ENCODE measurements around the gene MYOG.

The MYOG gene

DNA sequence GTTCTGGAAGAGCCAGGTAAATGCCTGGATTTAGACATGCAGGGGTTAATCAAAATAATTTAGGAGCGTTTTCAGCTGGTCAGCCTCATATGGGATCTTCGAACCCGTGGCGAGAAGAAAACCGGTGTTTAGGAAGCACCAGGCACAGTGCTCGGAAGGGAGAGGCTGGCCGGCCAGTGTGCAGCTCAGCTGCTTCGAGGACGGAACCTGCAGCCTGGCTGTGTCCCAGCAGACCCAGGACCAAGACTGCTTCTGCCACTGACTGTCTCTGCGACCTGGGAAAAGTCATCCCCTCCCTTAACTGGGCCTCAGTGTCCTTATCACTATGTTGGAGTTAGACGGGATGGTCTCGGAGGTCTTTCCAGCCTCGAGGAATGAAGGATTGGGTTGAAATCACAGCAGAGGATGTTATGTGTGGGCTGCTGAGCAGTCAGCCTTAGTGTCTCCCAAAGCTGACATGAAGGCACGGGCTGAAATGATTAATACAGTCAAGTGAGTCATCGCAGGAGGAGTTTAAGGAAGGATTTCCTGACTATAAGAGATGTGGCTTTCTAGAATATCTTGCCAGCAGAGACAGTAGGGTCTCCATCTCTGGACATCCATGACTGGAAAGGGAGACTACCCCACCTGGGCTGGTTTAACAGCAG is 38.7 kb downstream of the MYOG start:
- DNase-seq (ENCODE audit: low spot score), result no peak

DNA sequence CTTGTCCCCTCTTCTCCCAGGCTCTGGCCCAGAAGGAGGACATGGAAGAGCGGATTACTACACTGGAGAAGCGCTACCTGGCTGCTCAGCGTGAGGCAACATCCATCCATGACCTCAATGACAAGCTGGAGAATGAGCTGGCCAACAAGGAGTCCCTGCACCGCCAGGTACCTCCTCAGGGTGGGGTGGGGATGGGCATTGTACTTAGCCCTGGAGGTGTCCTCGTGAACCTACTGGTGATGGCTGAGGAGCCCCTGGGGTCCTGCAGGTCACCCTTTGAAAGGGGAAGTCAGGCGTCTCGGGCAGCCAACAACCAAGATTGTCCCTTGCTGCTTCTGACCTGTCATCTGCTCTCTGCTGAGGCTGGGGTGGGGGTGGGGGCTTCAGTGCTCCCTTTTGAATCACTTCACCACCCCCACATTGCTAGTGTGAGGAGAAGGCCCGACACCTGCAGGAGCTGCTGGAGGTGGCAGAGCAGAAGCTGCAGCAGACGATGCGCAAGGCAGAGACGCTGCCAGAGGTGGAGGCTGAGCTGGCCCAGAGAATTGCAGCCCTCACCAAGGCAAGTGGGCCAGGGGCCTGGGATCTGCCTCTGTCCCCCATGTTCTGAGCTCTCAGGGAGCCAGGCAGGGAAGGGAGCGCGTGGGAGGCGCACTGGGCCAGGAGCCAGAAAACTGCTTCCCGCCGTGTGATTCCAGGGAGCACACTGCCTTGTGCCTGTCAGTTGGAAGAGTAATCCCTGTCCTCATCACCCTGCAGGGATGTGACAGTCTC is 39.8 kb downstream of the MYOG start:
- no peak for DNase-seq (ENCODE audit: low spot score)

DNA sequence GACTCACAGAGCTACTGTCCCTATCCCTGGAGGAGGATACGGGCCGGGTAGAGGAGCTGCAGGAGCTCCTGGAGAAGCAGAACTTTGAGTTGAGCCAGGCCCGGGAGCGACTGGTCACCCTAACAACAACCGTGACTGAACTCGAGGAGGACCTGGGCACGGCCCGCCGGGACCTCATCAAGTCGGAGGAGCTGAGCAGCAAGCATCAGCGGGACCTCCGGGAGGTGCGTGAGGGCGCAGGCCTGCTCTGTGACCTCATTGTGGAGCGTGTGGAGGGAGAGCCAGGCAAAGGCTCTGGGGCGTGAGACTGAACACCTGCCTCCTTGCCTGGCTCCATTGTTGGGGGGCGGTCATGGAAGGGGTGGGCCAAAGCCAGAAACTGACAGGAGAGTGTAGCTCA is 40.5 kb downstream of the MYOG start:
- DNase-seq (ENCODE audit: low spot score), result no peak

- no peak for DNase-seq (ENCODE audit: low spot score)
Measured at GRCh38 chr1:203044546-203045250, 41.1 kb downstream of the MYOG start.

GRCh38 chr1:203043830-203044545 is 41.8 kb downstream of the MYOG start:
- DNase-seq (ENCODE audit: low spot score), result no peak

- no peak for DNase-seq (ENCODE audit: low spot score)
Measured at GRCh38 chr1:203041351-203041932, 44.4 kb downstream of the MYOG start.

DNA sequence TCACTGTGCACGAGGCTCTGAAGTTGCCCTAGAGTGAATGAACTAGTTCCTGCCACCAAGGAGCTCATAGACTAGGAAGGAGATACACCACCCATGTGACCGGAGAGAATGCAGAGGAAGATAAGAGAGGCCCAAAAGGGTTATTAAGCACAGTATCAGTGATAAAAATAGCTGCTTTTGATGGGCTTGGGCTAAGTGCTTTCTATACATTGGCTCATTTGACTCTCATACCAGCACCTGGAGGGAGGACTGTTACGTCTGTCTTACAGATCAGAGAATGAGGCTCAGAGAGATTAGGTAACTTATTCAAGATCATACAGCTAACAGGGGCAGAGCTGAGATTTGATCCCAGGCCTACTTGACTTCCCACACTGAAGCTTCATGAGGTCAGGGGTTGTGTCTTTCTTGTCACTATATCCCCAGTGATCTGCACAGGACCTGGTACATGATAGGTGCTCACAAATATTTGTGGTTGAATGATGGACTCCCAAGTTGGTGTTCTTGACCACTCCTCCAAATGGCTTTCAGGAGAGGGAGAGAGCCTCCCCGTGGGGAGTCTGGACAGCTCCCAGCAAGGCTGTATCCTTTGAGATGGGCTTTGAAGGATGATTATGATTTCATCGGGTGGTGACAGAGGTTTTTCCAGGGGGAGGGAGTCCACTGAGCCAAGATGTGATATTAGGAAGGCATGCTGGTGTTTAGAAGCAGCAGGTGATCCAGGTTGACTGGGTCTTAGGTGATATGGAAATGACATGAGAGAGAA is 45.1 kb downstream of the MYOG start:
- no peak for DNase-seq (ENCODE audit: low spot score)

GRCh38 chr1:203039609-203040512 is 46.0 kb downstream of the MYOG start:
- peak; percentile 75 for DNase-seq (ENCODE audit: low spot score)

DNA sequence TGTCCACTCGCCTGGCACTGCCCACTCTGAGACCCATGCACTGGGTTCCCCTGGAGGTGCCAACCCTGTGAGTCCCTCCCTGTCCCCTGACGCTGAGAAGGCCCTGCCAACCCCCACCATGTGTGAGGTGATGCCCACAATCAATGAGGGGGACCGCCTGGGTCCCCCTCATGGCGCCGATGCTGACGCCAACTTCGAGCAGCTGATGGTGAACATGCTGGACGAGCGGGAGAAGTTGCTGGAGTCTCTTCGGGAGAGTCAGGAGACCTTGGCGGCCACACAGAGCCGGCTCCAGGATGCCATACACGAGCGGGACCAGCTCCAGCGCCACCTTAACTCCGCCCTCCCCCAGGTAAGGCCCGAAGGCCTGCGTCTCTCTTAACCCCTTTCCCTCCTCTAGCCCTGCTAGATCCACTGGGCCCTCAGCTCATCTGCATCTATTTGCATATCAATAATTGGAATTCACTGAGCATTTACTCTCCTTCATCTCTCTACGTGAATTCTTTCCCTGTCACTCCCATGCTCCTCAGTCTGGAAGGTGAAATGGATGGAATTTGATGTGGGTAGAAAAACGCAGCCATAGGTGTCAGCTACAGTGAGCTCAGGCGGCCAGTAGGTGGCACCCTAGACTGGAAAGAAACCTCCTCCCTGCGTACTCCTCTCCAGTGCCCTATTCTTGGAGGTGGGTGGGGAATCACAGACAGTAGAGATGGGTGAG is 46.8 kb downstream of the MYOG start:
- peak; percentile 87 for DNase-seq (ENCODE audit: low spot score)

DNA sequence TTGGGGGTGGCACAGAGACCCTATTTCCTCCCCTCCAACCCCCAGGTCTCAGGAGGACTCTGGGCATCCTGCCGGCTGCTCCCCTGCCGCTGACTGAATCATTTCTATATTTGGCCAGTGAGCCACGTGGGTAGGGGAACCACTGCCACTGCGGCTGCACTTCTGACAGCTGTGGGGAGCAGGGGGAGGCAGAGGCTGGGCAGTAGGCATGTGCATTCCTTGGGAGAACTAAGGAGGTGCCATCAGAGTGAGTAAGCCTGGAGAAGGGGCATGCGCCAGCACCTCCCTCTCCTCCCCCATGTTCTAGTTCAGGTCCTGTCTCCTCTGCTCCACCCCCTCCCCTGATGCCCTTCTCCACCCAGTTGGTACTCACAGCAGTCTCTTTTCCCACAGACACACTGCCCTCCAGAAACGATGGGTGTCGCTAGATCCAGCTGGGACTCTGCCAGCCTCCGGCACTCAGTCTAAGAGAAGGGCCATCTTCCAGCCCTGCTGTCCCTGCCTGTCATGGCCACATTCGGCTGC is 47.5 kb downstream of the MYOG start:
- peak; percentile 34 for DNase-seq (ENCODE audit: low spot score)

GRCh38 chr1:203037509-203038190 is 48.2 kb downstream of the MYOG start:
- peak; percentile 20 for DNase-seq (ENCODE audit: low spot score)

GRCh38 chr1:203036537-203036936 is 49.3 kb downstream of the MYOG start:
- DNase-seq (ENCODE audit: low spot score), result peak; percentile 31

- DNase-seq (ENCODE audit: low spot score), result peak; percentile 25
Measured at GRCh38 chr1:203036135-203036534, 49.7 kb downstream of the MYOG start.

- DNase-seq (ENCODE audit: low spot score), result peak; percentile 27
Measured at GRCh38 chr1:203035111-203036000, 50.5 kb downstream of the MYOG start.

DNA sequence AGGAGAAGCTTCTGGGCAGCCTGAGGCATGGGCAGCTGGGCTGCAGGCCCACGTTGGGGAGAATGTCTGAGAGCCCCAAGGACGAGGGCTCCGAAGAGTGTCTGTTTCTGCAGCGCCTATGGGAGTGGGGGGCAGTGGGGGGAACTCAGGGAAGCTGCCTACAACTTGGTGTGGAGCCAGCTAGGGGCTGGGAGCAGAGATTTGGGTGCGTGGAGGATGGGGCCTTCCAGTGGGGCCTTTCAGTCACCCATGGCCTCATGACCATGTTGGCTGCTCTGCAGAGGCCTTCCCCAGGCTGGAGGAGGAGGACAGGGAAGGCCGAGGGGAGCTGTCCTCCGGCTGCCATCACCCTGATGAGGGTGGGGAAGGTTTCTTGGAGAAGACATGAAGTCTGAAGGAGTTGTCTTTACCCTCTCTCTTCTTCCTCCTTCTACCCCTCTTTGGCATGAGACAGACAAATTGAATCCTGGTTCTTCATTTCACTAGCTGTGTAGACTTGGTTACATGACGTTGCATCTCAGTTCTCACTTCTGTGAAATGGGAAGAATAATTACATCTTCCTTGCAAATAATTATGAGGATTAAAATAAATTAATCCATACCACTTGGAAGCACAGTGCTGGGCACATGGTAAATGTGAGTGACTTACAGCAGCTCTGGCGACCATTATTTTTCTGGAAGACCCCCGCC is 51.2 kb downstream of the MYOG start:
- peak; percentile 16 for DNase-seq (ENCODE audit: low spot score)

DNA sequence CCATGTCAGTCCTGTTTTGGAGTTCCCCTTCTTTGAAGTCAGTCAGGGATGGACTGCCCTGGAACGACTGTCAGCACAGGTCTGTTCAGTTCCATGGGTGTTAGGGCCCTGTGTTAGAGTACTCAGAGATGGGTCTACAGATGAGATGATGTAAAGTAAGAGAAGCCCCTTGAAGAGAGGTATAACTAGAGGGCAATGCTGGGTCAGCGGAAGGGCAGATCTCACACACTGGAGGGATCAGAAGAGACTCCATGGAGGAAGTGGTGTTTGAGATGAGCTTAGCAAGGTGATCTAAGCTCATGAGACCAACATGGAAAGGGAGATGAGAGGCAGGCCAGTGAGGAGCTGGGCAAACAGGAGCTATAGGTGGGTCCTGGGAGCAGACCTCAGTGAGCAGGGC is 51.9 kb downstream of the MYOG start:
- DNase-seq (ENCODE audit: low spot score), result no peak

GRCh38 chr1:203033287-203033686 is 52.5 kb downstream of the MYOG start:
- no peak for DNase-seq (ENCODE audit: low spot score)

All from D341Med (cell line).